Caco-2 (cell line): ENCODE measurements around the gene SMYD5. TPM values are rescaled to one million over a fixed set of nuclear protein-coding genes. Genes with fewer than 3 reads are reported as not detected.

Experiments used
- BruUV-seq: library from RNA; stranded (reverse); fragments of 400-500 nt; replicated peaks from 2 replicates; lab custom pipeline; 2021; lab: Mats Ljungman, UMichigan
- CTCF ChIA-PET: fragments of 300-600 bp; sonication (Branson Sonifier 250); formaldehyde crosslinking; loops from one replicate; lab custom pipeline; 2022; ENCODE audit warnings: antibody characterized with exemption; lab: Charles Lee
- POLR2A ChIA-PET: fragments of 300-600 bp; sonication (Branson Sonifier 250); formaldehyde crosslinking; loops from one replicate; lab custom pipeline; 2022; ENCODE audit warnings: antibody characterized with exemption; lab: Charles Lee
- DNase-seq, 2 experiments: peaks; one replicate each; pipeline versions ENCODE4 v3.0.0 to v3.0.0-alpha.2; 2020 to 2022
- H3K27me3 ChIP-seq: replicated peaks from 2 replicates; pipeline ENCODE4 v1.6.0; 2011; ENCODE audit warnings: low read length; ENCODE audit not compliant: control insufficient read depth, insufficient read depth
- H3K36me3 ChIP-seq: 2 replicates; pipeline ENCODE4 v1.5.1; 2011; ENCODE audit warnings: low read length; ENCODE audit not compliant: control insufficient read depth, insufficient read depth
- H3K4me1 ChIP-seq: fragments of 250-450 bp; sonication (Bioruptor Pico); 2 replicates; pipeline ENCODE4 v1.5.1; 2020; ENCODE audit warnings: mild to moderate bottlenecking
- H3K4me3 ChIP-seq: 2 replicates; pipeline ENCODE4 v1.5.1; 2011; ENCODE audit warnings: low read depth, mild to moderate bottlenecking, control low read depth, low read length
- H3K9me3 ChIP-seq: fragments of 250-450 bp; sonication (Bioruptor Pico); 2 replicates; pipeline ENCODE4 v1.5.1; 2020; ENCODE audit warnings: mild to moderate bottlenecking, moderate library complexity
- H3K27ac Mint-ChIP-seq: one replicate; pipeline ENCODE4 v1.8.0; 2022; ENCODE audit warnings: mixed read lengths; ENCODE audit not compliant: unreplicated experiment
- H3K27me3 Mint-ChIP-seq: one replicate; pipeline ENCODE4 v1.8.0; 2022; ENCODE audit warnings: mixed read lengths; ENCODE audit not compliant: insufficient read depth, unreplicated experiment
- H3K36me3 Mint-ChIP-seq: one replicate; pipeline ENCODE4 v1.8.0; 2022; ENCODE audit warnings: mild to moderate bottlenecking, mixed read lengths; ENCODE audit not compliant: insufficient read depth, unreplicated experiment
- H3K4me1 Mint-ChIP-seq: one replicate; pipeline ENCODE4 v1.8.0; 2022; ENCODE audit warnings: low read depth, mixed read lengths; ENCODE audit not compliant: unreplicated experiment
- H3K4me3 Mint-ChIP-seq: one replicate; pipeline ENCODE4 v1.8.0; 2022; ENCODE audit warnings: mild to moderate bottlenecking, moderate library complexity, mixed read lengths; ENCODE audit not compliant: unreplicated experiment
- H3K9me3 Mint-ChIP-seq: one replicate; pipeline ENCODE4 v1.8.0; 2022; ENCODE audit warnings: mixed read lengths; ENCODE audit not compliant: unreplicated experiment
- CTCF ChIP-seq, 2 experiments: fragments of 200-600 bp in 1 of 2; IDR thresholded peaks; 1 replicate in 1 of 2; 2 replicates in 1 of 2; pipeline versions ENCODE4 v1.5.1 to v1.8.0; 2011 to 2022; ENCODE audit warnings: antibody characterized with exemption in 1 of 2, control low read depth in 1 of 2, inconsistent platforms in 1 of 2, low read depth in 1 of 2, low read length in 1 of 2, mild to moderate bottlenecking in 1 of 2, moderate library complexity in 1 of 2; ENCODE audit not compliant: insufficient read depth in 1 of 2, severe bottlenecking in 1 of 2, unreplicated experiment in 1 of 2
- intact Hi-C: fragments of 100-400 bp; cut with micrococcal nuclease; formaldehyde crosslinking; loops from one replicate; pipeline ENCODE4 v1.10.0; 2022; ENCODE audit not compliant: unreplicated experiment
- total RNA-seq: library from RNA; stranded (reverse); gene quantifications from 2 replicates; pipeline ENCODE4 v1.2.3, GENCODE V29; 2022

SMYD5 gene
- total RNA-seq, 1 experiment from 2014 or later: 65.8 TPM

- no peak for TF ChIP-seq CTCF (IDR thresholded peaks at IDR 0.05; ENCODE audit: insufficient read depth in 1 of 2, low read depth in 1 of 2, low read length in 1 of 2, severe bottlenecking in 1 of 2, unreplicated experiment in 1 of 2)
- Histone ChIP-seq H3K27me3 (no peaks in the 10 kb centered on the region), H3K36me3 (peaks cover 4% of the 10 kb centered on the region), H3K9me3 (no peaks in the 10 kb centered on the region), H3K4me3 (no peak overlapping the region), H3K4me1 (peaks cover 20% of the 10 kb centered on the region)
- H3K4me1 Mint-ChIP-seq: peaks cover 9% of the 10 kb centered on the region
- intact Hi-C loops: no loop called here
- no peak for DNase-seq
- ChIA-PET CTCF (interaction anchor here (0.7 kb wide), 1 partner anchor 56 kb away, joined by 3 read pairs; no protein-coding TSS in a partner anchor), POLR2A (no interaction called here)
- H3K27me3 Mint-ChIP-seq: no peaks in the 10 kb centered on the region
- H3K9me3 Mint-ChIP-seq: no peaks in the 10 kb centered on the region
- peaks cover 28% of the 10 kb centered on the region for H3K36me3 Mint-ChIP-seq
- H3K27ac Mint-ChIP-seq: no peak overlapping the region
- no TSS peak for BruUV-seq
- H3K4me3 Mint-ChIP-seq: no peak overlapping the region
Observed at GRCh38 chr2:73217160-73217559, 3.1 kb downstream of the SMYD5 start.

- no peaks in the 10 kb centered on the region for H3K9me3 ChIP-seq
- peaks cover 35% of the 10 kb centered on the region for H3K36me3 Mint-ChIP-seq
- H3K4me3 ChIP-seq: no peak overlapping the region
- DNase-seq: no peak
- H3K9me3 Mint-ChIP-seq: no peaks in the 10 kb centered on the region
- H3K4me1 Mint-ChIP-seq: peaks cover 9% of the 10 kb centered on the region
- no peaks in the 10 kb centered on the region for H3K27me3 ChIP-seq
- CTCF ChIA-PET: interaction anchor here (0.7 to 1.4 kb wide), 2 partner anchors 41 to 57 kb away, joined by 3 to 4 read pairs; no protein-coding TSS in a partner anchor
- POLR2A ChIA-PET: no interaction called here
- peaks cover 17% of the 10 kb centered on the region for H3K4me1 ChIP-seq
- no peaks in the 10 kb centered on the region for H3K27me3 Mint-ChIP-seq
- intact Hi-C loops: no loop called here
- H3K36me3 ChIP-seq: peaks cover 4% of the 10 kb centered on the region
- no peak overlapping the region for H3K27ac Mint-ChIP-seq
- no peak for TF ChIP-seq CTCF (IDR thresholded peaks at IDR 0.05; ENCODE audit: insufficient read depth in 1 of 2, low read depth in 1 of 2, low read length in 1 of 2, severe bottlenecking in 1 of 2, unreplicated experiment in 1 of 2)
- no peak overlapping the region for H3K4me3 Mint-ChIP-seq
- BruUV-seq: no TSS peak
Observed at GRCh38 chr2:73217826-73218225, 3.8 kb downstream of the SMYD5 start.

DNA sequence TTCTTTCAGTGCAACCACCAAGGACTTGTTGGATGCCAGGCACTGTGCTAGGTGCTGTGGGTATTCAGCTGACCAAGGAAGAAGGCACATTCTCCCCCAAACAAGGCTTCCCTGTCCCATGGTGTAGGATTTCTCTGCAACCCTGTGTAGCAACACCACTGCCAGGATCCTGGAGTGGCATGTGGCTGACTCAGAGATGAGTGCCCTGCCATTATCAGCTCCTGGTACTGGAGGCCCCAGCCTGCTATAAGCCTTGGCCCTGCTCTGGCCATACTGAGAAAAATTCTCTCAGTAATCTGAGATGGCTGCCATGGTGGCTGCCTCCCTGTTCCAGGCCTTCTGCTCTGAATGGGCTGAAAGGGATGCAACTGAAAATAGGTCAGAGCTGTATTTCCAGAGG lies 4.3 kb downstream of the SMYD5 start:
- Mint-ChIP-seq H3K4me1 (peaks cover 9% of the 10 kb centered on the region), H3K27ac (no peak overlapping the region), H3K9me3 (no peaks in the 10 kb centered on the region), H3K36me3 (peaks cover 36% of the 10 kb centered on the region), H3K27me3 (no peaks in the 10 kb centered on the region), H3K4me3 (no peak overlapping the region)
- Histone ChIP-seq H3K4me1 (peaks cover 12% of the 10 kb centered on the region), H3K36me3 (peaks cover 4% of the 10 kb centered on the region), H3K27me3 (no peaks in the 10 kb centered on the region), H3K9me3 (no peaks in the 10 kb centered on the region), H3K4me3 (no peak overlapping the region)
- no peak for DNase-seq
- ChIA-PET CTCF (interaction anchor here (1.4 kb wide), 1 partner anchor 41 kb away, joined by 4 read pairs; no protein-coding TSS in a partner anchor), POLR2A (interaction anchor here (0.6 kb wide), 1 partner anchor 86 kb away, joined by 6 read pairs; no protein-coding TSS in a partner anchor)
- TF ChIP-seq CTCF (IDR thresholded peaks at IDR 0.05; ENCODE audit: insufficient read depth in 1 of 2, low read depth in 1 of 2, low read length in 1 of 2, severe bottlenecking in 1 of 2, unreplicated experiment in 1 of 2): no peak
- intact Hi-C loops: no loop called here
- no TSS peak for BruUV-seq
